ENCODE measurements around the gene ADM. TPM values are rescaled to one million over a fixed set of nuclear protein-coding genes. Genes with fewer than 3 reads are reported as not detected.

Gene ADM
- total RNA-seq, 1 experiment from 2014 or later = 263 TPM

GRCh38 chr11:10305262-10305963 is 540 bp downstream of the ADM start:
- Histone ChIP-seq H3K27me3 (ENCODE audit: control insufficient read depth, insufficient read depth, low read length) (no peaks in the 10 kb centered on the region), H3K4me3 (ENCODE audit: low read depth in 2 of 2, low read length in 2 of 2) (peak overlapping the region; percentile 64 to 90), H3K27ac (ENCODE audit: low read length) (peak overlapping the region; percentile 100), H3K9me3 (ENCODE audit: control insufficient read depth, insufficient read depth, low read depth, low read length) (no peaks in the 10 kb centered on the region), H3K4me1 (ENCODE audit: control insufficient read depth, insufficient read depth, low read length) (peaks cover 41% of the 10 kb centered on the region), H3K36me3 (ENCODE audit: control insufficient read depth, insufficient read depth, low read length) (peaks cover 19% of the 10 kb centered on the region)
- TF ChIP-seq POLR2AphosphoS5 (IDR thresholded peaks at IDR 0.05; ENCODE audit: low read depth, low read length) (no peak; the same call in none of the 2 replicates), REST (IDR thresholded peaks at IDR 0.05; ENCODE audit: insufficient read depth in 1 of 2, low read depth in 2 of 2, low read length in 1 of 2) (no peak), CTCF (IDR thresholded peaks at IDR 0.05) (no peak), SIN3A (IDR thresholded peaks at IDR 0.05; ENCODE audit: borderline replicate concordance, insufficient read depth, low read depth, low read length) (0 out of 2 replicates have a peak, but pooled peaks have one; percentile 8), TCF7L2 (IDR thresholded peaks at IDR 0.05; ENCODE audit: low read depth, low read length) (peak; percentile 46; the same call in 1 of the 2 replicates)
- in situ Hi-C loops (cut with HindIII; ENCODE audit: low pct_unique_long_range_greater_than_20kb, low sequenced_read_pairs) (loop anchor here (25.0 kb wide), 2 partner anchors 443 to 718 kb away; no protein-coding TSS in a partner anchor), intact Hi-C loops (cut with micrococcal nuclease; ENCODE audit: unreplicated experiment) (loop anchor here (2.0 to 10.0 kb wide), 8 partner anchors 99 to 731 kb away; partner anchors contain the start of gene WEE1)
- DNase-seq (ENCODE audit: low read depth, low spot score) (no peak), ATAC-seq (peak; percentile 4)
- ChIA-PET POLR2A (interaction anchor here (0.5 to 1.8 kb wide), 22 partner anchors 10 to 885 kb away, joined by 3 to 17 read pairs (median 5); no protein-coding TSS in a partner anchor), CTCF (interaction anchor here (0.6 to 2.7 kb wide), 23 partner anchors 9 to 900 kb away, joined by 3 to 13 read pairs (median 5); partner anchors contain the start of gene RNF141)
- BruUV-seq (replicated peaks) = no TSS peak

GRCh38 chr11:10305964-10306918 is 1.4 kb downstream of the ADM start:
- Histone ChIP-seq H3K4me3 (ENCODE audit: low read depth in 2 of 2, low read length in 2 of 2) (peak overlapping the region; percentile 64 to 90), H3K36me3 (ENCODE audit: control insufficient read depth, insufficient read depth, low read length) (peaks cover 19% of the 10 kb centered on the region), H3K27ac (ENCODE audit: low read length) (peak overlapping the region; percentile 100), H3K9me3 (ENCODE audit: control insufficient read depth, insufficient read depth, low read depth, low read length) (no peaks in the 10 kb centered on the region), H3K4me1 (ENCODE audit: control insufficient read depth, insufficient read depth, low read length) (peaks cover 39% of the 10 kb centered on the region), H3K27me3 (ENCODE audit: control insufficient read depth, insufficient read depth, low read length) (no peaks in the 10 kb centered on the region)
- intact Hi-C loops (cut with micrococcal nuclease; ENCODE audit: unreplicated experiment) = loop anchor here (2.0 to 10.0 kb wide), 8 partner anchors 99 to 731 kb away; partner anchors contain the start of gene WEE1
- DNase-seq (ENCODE audit: low read depth, low spot score) (no peak), ATAC-seq (no peak)
- POLR2A ChIA-PET = no interaction called here
- TSS peak; percentile 91 for BruUV-seq (replicated peaks)
- CTCF ChIA-PET = interaction anchor here (0.6 to 2.7 kb wide), 4 partner anchors 8 to 544 kb away, joined by 3 to 13 read pairs (median 4); no protein-coding TSS in a partner anchor
- in situ Hi-C loops (cut with HindIII; ENCODE audit: low pct_unique_long_range_greater_than_20kb, low sequenced_read_pairs) = loop anchor here (25.0 kb wide), 2 partner anchors 444 to 719 kb away; no protein-coding TSS in a partner anchor
- TF ChIP-seq SIN3A (IDR thresholded peaks at IDR 0.05; ENCODE audit: borderline replicate concordance, insufficient read depth, low read depth, low read length) (peak; percentile 64; the same call in 1 of the 2 replicates), REST (IDR thresholded peaks at IDR 0.05; ENCODE audit: insufficient read depth in 1 of 2, low read depth in 2 of 2, low read length in 1 of 2) (no peak), POLR2AphosphoS5 (IDR thresholded peaks at IDR 0.05; ENCODE audit: low read depth, low read length) (peak; percentile 19), TCF7L2 (IDR thresholded peaks at IDR 0.05; ENCODE audit: low read depth, low read length) (no peak), CTCF (IDR thresholded peaks at IDR 0.05) (no peak)

Measured in Panc1 (cell line).